ENCODE data around the gene MDFIC.

The MDFIC gene

GRCh38 chr7:114924038-114924712 is 2.3 kb downstream of the MDFIC start:
- no peak for DNase-seq (ENCODE audit: insufficient read length, low spot score)
- FAIRE-seq, result no peak

GRCh38 chr7:114925434-114925833 is 3.5 kb downstream of the MDFIC start:
- DNase-seq (ENCODE audit: insufficient read length, low spot score) (no peak), FAIRE-seq (peak; percentile 18)

GRCh38 chr7:114928060-114928459 is 6.2 kb downstream of the MDFIC start:
- no peak for DNase-seq (ENCODE audit: insufficient read length, low spot score)

GRCh38 chr7:114929570-114929969 is 7.7 kb downstream of the MDFIC start:
- FAIRE-seq, result peak; percentile 90
- no peak for DNase-seq (ENCODE audit: insufficient read length, low spot score)

More at GRCh38 chr7:114928060-114928459, 6.2 kb downstream of the MDFIC start:
- no peak for FAIRE-seq

- FAIRE-seq (peak; percentile 73), DNase-seq (ENCODE audit: insufficient read length, low spot score) (no peak)
Measured at GRCh38 chr7:114930107-114930661, 8.3 kb downstream of the MDFIC start.

GRCh38 chr7:114930829-114931655 is 9.1 kb downstream of the MDFIC start:
- FAIRE-seq, result no peak
- DNase-seq (ENCODE audit: insufficient read length, low spot score), result no peak

GRCh38 chr7:114931656-114932011 is 9.7 kb downstream of the MDFIC start:
- DNase-seq (ENCODE audit: insufficient read length, low spot score) (no peak), FAIRE-seq (peak; percentile 99)

GRCh38 chr7:114932991-114933390 is 11.1 kb downstream of the MDFIC start:
- FAIRE-seq (no peak), DNase-seq (ENCODE audit: insufficient read length, low spot score) (no peak)

- DNase-seq (ENCODE audit: insufficient read length, low spot score), result no peak
- FAIRE-seq, result peak; percentile 86
Measured at GRCh38 chr7:114933658-114934057, 11.8 kb downstream of the MDFIC start.

- no peak for FAIRE-seq
Measured at GRCh38 chr7:114934086-114934485, 12.2 kb downstream of the MDFIC start.

GRCh38 chr7:114934713-114935112 is 12.8 kb downstream of the MDFIC start:
- FAIRE-seq (no peak), DNase-seq (ENCODE audit: insufficient read length, low spot score) (no peak)

More at GRCh38 chr7:114934086-114934485, 12.2 kb downstream of the MDFIC start:
- DNase-seq (ENCODE audit: insufficient read length, low spot score), result no peak

GRCh38 chr7:114936471-114936870 is 14.6 kb downstream of the MDFIC start:
- FAIRE-seq (peak; percentile 44), DNase-seq (ENCODE audit: insufficient read length, low spot score) (no peak)

GRCh38 chr7:114937446-114937845 is 15.6 kb downstream of the MDFIC start:
- no peak for DNase-seq (ENCODE audit: insufficient read length, low spot score)
- FAIRE-seq, result no peak

GRCh38 chr7:114938785-114939184 is 16.9 kb downstream of the MDFIC start:
- DNase-seq (ENCODE audit: insufficient read length, low spot score) (no peak), FAIRE-seq (no peak)

GRCh38 chr7:114939484-114940097 is 17.7 kb downstream of the MDFIC start:
- DNase-seq (ENCODE audit: insufficient read length, low spot score) (no peak), FAIRE-seq (no peak)

GRCh38 chr7:114940220-114940619 is 18.3 kb downstream of the MDFIC start:
- FAIRE-seq (no peak), DNase-seq (ENCODE audit: insufficient read length, low spot score) (no peak)

- DNase-seq (ENCODE audit: insufficient read length, low spot score), result no peak
- FAIRE-seq, result peak; percentile 80
Measured at GRCh38 chr7:114941692-114942091, 19.8 kb downstream of the MDFIC start.

GRCh38 chr7:114942446-114943175 is 20.7 kb downstream of the MDFIC start:
- FAIRE-seq, result peak; percentile 60
- no peak for DNase-seq (ENCODE audit: insufficient read length, low spot score)

- no peak for FAIRE-seq
- DNase-seq (ENCODE audit: insufficient read length, low spot score), result no peak
Measured at GRCh38 chr7:114943530-114943929, 21.6 kb downstream of the MDFIC start.

- no peak for DNase-seq (ENCODE audit: insufficient read length, low spot score)
- no peak for FAIRE-seq
Measured at GRCh38 chr7:114943953-114944744, 22.3 kb downstream of the MDFIC start.

Data from GM19239 (cell line).